Body of pancreas (tissue), 4 donors: ENCODE results near the gene FRRS1L. TPM values are rescaled to one million over a fixed set of nuclear protein-coding genes. Genes with fewer than 3 reads are reported as not detected.

ENCODE experiments used
- ATAC-seq: fragments of 150-250 bp; one replicate; pipeline ENCODE4 v1.9.1; 2016
- DNase-seq, 4 donors: peaks; one replicate each; pipeline ENCODE4 v3.0.0-alpha.2; 2019
- H3K27ac ChIP-seq, 4 donors: fragments of 200-600 bp; sonication (generic); 1 replicate in 3 of 4; 2 replicates in 1 of 4; pipeline versions ENCODE4 v1.5.1 to v1.6.1; 2016 to 2019; ENCODE audit warnings: mild to moderate bottlenecking in 1 of 4, mixed read lengths in 1 of 4, moderate library complexity in 1 of 4
- H3K27me3 ChIP-seq, 2 donors: fragments of 200-600 bp; sonication (generic); one replicate each; pipeline ENCODE4 v1.6.0; 2016; ENCODE audit warnings: mild to moderate bottlenecking in 1 of 2
- H3K36me3 ChIP-seq, 2 donors: fragments of 200-600 bp; sonication (generic); replicated peaks in 1 of 2; 2 replicates each; pipeline ENCODE4 v1.5.1; 2016; ENCODE audit warnings: low read depth in 2 of 2; ENCODE audit not compliant: insufficient read depth in 1 of 2
- H3K4me1 ChIP-seq: fragments of 200-600 bp; sonication (generic); one replicate; pipeline ENCODE4 v1.6.0; 2016
- H3K4me3 ChIP-seq, 2 donors: fragments of 200-600 bp; sonication (generic); 1 replicate in 1 of 2; 2 replicates in 1 of 2; pipeline ENCODE4 v1.5.1; 2016 to 2019
- H3K9me3 ChIP-seq, 3 donors: fragments of 200-600 bp; sonication (generic); 1 replicate in 2 of 3; 2 replicates in 1 of 3; pipeline ENCODE4 v1.5.1; 2016
- CTCF ChIP-seq, 7 experiments: fragments of 450-650 bp in 4 of 7; fragments of 200-600 bp in 3 of 7; sonication (generic) in 3 of 7; IDR thresholded peaks; one replicate each; pipeline ENCODE4 v1.5.1; 2016 to 2019; ENCODE audit warnings: antibody characterized with exemption in 7 of 7
- POLR2A ChIP-seq, 3 donors: fragments of 450-650 bp; IDR thresholded peaks; one replicate each; pipeline ENCODE4 v1.6.1; 2016; ENCODE audit warnings: antibody characterized with exemption in 3 of 3, mild to moderate bottlenecking in 2 of 3
- WGBS, 2 donors: methylation state at CpG; one replicate each; pipeline ENCODE4 v1.1.5; 2017; 5-methylcytosine and 5-hydroxymethylcytosine counted together
- intact Hi-C: fragments of 100-400 bp; cut with DNase I; formaldehyde crosslinking; loops from one replicate; pipeline ENCODE4 v1.15.1; 2023
- total RNA-seq, 2 donors: library from RNA; depleted of rRNA; stranded (reverse); fragments of >200 nt; gene quantifications; one replicate each; pipeline ENCODE4 v1.1.0, GENCODE V29; 2016

The FRRS1L gene
- total RNA-seq, 2 donors from 2014 or later: 0.33 to 0.52 TPM

GRCh38 chr9:109193974-109194556 lies 27.0 kb upstream of the FRRS1L start:
- WGBS, 2 donors: 72 to 79% methylated on average over 11 of the region's 11 CpGs
- no peak overlapping the region for H3K4me3 ChIP-seq
- no peak for TF ChIP-seq CTCF (IDR thresholded peaks at IDR 0.05)
- TF ChIP-seq POLR2A (IDR thresholded peaks at IDR 0.05): no peak
- no peak for ATAC-seq
- no peaks in the 10 kb centered on the region for H3K4me1 ChIP-seq
- H3K36me3 ChIP-seq: no peaks in the 10 kb centered on the region
- H3K27me3 ChIP-seq: no peaks in the 10 kb centered on the region
- intact Hi-C loops: no loop called here
- no peak for DNase-seq
- H3K9me3 ChIP-seq: no peaks in the 10 kb centered on the region
- H3K27ac ChIP-seq: no peak overlapping the region

DNA sequence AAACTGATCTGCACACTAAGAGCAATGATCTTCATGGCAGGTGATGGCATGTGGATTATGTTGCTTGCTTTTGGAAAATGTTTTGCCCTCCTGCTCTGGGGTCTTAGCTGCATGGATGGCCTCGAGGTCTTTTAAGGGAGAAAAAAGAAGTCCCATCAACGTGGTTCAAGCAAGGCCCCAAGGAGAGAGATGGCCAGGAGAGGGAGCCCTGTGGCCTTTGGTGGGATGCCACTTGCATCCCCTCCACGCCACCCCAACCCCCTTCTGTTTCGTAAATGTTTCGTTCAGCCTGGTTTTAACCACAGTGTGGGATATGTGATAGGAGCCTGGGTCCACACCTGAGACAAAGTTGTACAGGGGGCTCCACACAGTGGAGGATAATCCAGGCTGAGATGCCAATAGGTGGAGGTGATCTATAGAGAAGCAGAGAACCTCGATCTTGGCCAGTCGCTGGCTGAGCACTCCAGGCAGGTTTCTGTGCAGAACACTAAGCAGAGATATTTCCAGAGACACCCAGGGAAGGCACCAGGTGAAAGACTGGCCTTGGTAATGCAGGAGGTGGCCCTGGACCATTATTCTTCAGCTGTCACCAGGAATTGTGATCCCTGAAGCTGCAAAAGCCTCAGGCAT lies 25.8 kb upstream of the FRRS1L start:
- H3K4me1 ChIP-seq: no peaks in the 10 kb centered on the region
- no peaks in the 10 kb centered on the region for H3K27me3 ChIP-seq
- WGBS, 2 donors: 17 to 32% methylated on average over 7 of the region's 7 CpGs
- H3K4me3 ChIP-seq: no peak overlapping the region
- intact Hi-C loops: no loop called here
- H3K9me3 ChIP-seq: no peaks in the 10 kb centered on the region
- ATAC-seq (peak; percentile 82), DNase-seq (peak; percentile 59 to 83 (median 74))
- H3K27ac ChIP-seq: no peak overlapping the region
- H3K36me3 ChIP-seq: no peaks in the 10 kb centered on the region
- TF ChIP-seq CTCF (IDR thresholded peaks at IDR 0.05): peak; percentile 43 to 80 (median 60)
- TF ChIP-seq POLR2A (IDR thresholded peaks at IDR 0.05): no peak

- DNase-seq: no peak
- TF ChIP-seq CTCF (IDR thresholded peaks at IDR 0.05) (no peak), POLR2A (IDR thresholded peaks at IDR 0.05) (no peak)
- no peak overlapping the region for H3K4me3 ChIP-seq
- H3K27ac ChIP-seq: no peak overlapping the region
- ATAC-seq: no peak
- H3K9me3 ChIP-seq: no peaks in the 10 kb centered on the region
- no peaks in the 10 kb centered on the region for H3K27me3 ChIP-seq
- intact Hi-C loops: no loop called here
- no peaks in the 10 kb centered on the region for H3K4me1 ChIP-seq
- 66 to 72% methylated on average over 9 of the region's 9 CpGs for WGBS, 2 donors
- H3K36me3 ChIP-seq: no peaks in the 10 kb centered on the region
These were observed 24.7 kb upstream of the FRRS1L start for GRCh38 chr9:109191746-109192145.

DNA sequence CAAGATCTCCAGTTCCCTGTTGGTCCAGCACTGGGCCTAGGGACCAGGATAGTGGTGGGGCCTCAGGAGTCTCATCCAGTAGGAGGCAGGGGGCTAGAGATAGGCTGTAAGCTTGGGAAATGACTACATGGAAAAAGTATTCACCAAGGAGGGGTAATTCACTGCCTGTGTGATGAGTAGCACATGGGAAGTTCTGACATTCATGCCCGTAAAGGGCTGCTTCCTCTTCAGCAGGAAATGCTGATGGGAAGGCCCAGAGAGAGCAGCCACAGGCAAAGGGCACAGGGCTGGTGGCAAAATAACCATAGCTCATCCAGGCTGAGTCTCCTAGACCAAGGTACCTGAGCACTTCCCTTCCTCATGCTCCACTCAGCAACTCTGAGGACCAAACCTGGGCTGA lies 23.1 kb upstream of the FRRS1L start:
- Histone ChIP-seq H3K27me3 (no peaks in the 10 kb centered on the region), H3K27ac (no peak overlapping the region), H3K4me1 (no peaks in the 10 kb centered on the region), H3K9me3 (no peaks in the 10 kb centered on the region), H3K36me3 (no peaks in the 10 kb centered on the region), H3K4me3 (no peak overlapping the region)
- intact Hi-C loops: no loop called here
- ATAC-seq: no peak
- no peak for TF ChIP-seq POLR2A (IDR thresholded peaks at IDR 0.05)
- TF ChIP-seq CTCF (IDR thresholded peaks at IDR 0.05): no peak
- no peak for DNase-seq
- WGBS, 2 donors: 61 to 89% methylated on average over 1 of the region's 1 CpG
